GM11168 (cell line): Measurements from ENCODE around the gene GRIP1.

Experiments used
- in situ Hi-C: fragments of 300-500 bp; cut with MboI; formaldehyde crosslinking; loops from one replicate; pipeline ENCODE4 v1.12.0; 2022; ENCODE audit warnings: low sequenced_read_pairs; ENCODE audit not compliant: unreplicated experiment

GRIP1 gene

GRCh38 chr12:66603981-66604479 lies 74.8 kb downstream of the GRIP1 start:
- in situ Hi-C loops: no loop called here

- in situ Hi-C loops: no loop called here
Observed at GRCh38 chr12:66603461-66603860, 75.4 kb downstream of the GRIP1 start.

GRCh38 chr12:66602483-66603143 lies 76.3 kb downstream of the GRIP1 start:
- in situ Hi-C loops: no loop called here

- in situ Hi-C loops: no loop called here
Observed at GRCh38 chr12:66600903-66601302, 78.0 kb downstream of the GRIP1 start.

GRCh38 chr12:66599816-66600215 lies 79.1 kb downstream of the GRIP1 start:
- in situ Hi-C loops: no loop called here

- in situ Hi-C loops: no loop called here
Observed at GRCh38 chr12:66598608-66599007, 80.3 kb downstream of the GRIP1 start.

GRCh38 chr12:66598079-66598478 lies 80.8 kb downstream of the GRIP1 start:
- in situ Hi-C loops: no loop called here

- in situ Hi-C loops: no loop called here
Observed at GRCh38 chr12:66596199-66596598, 82.7 kb downstream of the GRIP1 start.

- in situ Hi-C loops: no loop called here
Observed at GRCh38 chr12:66594688-66595087, 84.2 kb downstream of the GRIP1 start.

- in situ Hi-C loops: no loop called here
Observed at GRCh38 chr12:66590275-66590985, 88.4 kb downstream of the GRIP1 start.

- in situ Hi-C loops: no loop called here
Observed at GRCh38 chr12:66589095-66589494, 89.8 kb downstream of the GRIP1 start.

- in situ Hi-C loops: no loop called here
Observed at GRCh38 chr12:66587912-66588311, 91.0 kb downstream of the GRIP1 start.

GRCh38 chr12:66584673-66585072 lies 94.2 kb downstream of the GRIP1 start:
- in situ Hi-C loops: no loop called here

GRCh38 chr12:66573605-66574004 lies 105.3 kb downstream of the GRIP1 start:
- in situ Hi-C loops: no loop called here

- in situ Hi-C loops: no loop called here
Observed at GRCh38 chr12:66572845-66573244, 106.0 kb downstream of the GRIP1 start.

GRCh38 chr12:66571361-66571915 lies 107.4 kb downstream of the GRIP1 start:
- in situ Hi-C loops: no loop called here

GRCh38 chr12:66563220-66563619 lies 115.7 kb downstream of the GRIP1 start:
- in situ Hi-C loops: no loop called here

GRCh38 chr12:66555113-66555512 lies 123.8 kb downstream of the GRIP1 start:
- in situ Hi-C loops: no loop called here

GRCh38 chr12:66552716-66553115 lies 126.2 kb downstream of the GRIP1 start:
- in situ Hi-C loops: no loop called here

GRCh38 chr12:66550626-66551025 lies 128.2 kb downstream of the GRIP1 start:
- in situ Hi-C loops: no loop called here

GRCh38 chr12:66549050-66549389 lies 129.9 kb downstream of the GRIP1 start:
- in situ Hi-C loops: no loop called here
